ENCODE measurements around the gene STAT6.
"Not testable (repeated sequence)": the region's sequence is repeated elsewhere in the genome, so short reads cannot be mapped to it uniquely, and the experiment has no call there.

The STAT6 gene

DNA sequence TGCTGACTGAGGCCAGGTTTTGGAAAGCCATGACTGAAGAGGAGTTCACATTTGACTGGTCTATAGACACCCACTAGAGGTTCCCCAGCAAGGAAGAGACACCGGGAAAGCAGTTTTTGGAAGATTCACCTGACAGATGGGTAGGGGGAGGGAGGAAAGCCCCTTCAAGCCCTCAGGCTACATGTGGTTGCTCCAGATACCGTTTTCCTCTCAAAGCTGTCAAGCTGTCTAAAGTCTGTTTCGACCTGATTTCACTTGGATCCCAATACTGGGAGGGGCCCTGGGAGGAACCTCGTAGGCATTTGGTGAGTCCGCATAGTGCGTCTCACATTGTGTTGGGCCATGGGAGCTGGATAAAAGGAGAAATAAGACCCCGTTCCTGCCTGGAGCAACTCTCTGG is 15.4 kb upstream of the STAT6 start:
- DNase-seq (ENCODE audit: low read depth) = no peak

- no peak for DNase-seq (ENCODE audit: low read depth)
Observed at GRCh38 chr12:57126061-57126460, 14.9 kb upstream of the STAT6 start.

DNA sequence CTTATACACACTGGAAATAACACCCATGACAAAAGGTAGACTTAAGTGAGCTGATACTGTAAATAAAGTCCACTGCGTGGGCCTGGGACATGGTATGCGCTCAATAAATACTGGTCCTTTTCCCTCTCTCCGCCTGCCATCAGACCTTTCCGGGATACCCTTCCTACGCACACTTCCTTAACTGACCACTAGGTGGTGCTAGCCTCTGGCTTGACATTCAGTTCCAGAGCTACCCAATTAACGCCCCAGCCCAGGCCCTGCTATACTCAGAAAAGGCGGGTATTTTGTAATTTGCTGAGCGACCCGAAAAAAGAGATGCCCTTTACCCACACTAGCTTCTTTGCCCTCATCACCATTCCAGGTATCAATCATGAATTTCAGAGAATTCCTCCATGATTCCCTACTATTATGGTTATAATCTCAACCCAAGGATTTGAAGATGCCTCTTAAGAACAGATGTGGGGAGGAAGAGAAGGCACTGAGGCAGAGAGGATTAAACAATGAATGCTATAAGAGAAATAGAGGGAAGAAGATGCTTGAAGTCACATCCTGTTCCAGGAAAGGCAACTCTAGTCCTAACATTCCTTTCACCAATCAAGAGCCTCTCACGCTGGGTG is 13.2 kb upstream of the STAT6 start:
- no peak for DNase-seq (ENCODE audit: low read depth)

- DNase-seq (ENCODE audit: low read depth) = no peak
Observed at GRCh38 chr12:57123813-57124212, 12.7 kb upstream of the STAT6 start.

- DNase-seq (ENCODE audit: low read depth) = not testable (repeated sequence)
Observed at GRCh38 chr12:57120718-57121117, 9.6 kb upstream of the STAT6 start.

DNA sequence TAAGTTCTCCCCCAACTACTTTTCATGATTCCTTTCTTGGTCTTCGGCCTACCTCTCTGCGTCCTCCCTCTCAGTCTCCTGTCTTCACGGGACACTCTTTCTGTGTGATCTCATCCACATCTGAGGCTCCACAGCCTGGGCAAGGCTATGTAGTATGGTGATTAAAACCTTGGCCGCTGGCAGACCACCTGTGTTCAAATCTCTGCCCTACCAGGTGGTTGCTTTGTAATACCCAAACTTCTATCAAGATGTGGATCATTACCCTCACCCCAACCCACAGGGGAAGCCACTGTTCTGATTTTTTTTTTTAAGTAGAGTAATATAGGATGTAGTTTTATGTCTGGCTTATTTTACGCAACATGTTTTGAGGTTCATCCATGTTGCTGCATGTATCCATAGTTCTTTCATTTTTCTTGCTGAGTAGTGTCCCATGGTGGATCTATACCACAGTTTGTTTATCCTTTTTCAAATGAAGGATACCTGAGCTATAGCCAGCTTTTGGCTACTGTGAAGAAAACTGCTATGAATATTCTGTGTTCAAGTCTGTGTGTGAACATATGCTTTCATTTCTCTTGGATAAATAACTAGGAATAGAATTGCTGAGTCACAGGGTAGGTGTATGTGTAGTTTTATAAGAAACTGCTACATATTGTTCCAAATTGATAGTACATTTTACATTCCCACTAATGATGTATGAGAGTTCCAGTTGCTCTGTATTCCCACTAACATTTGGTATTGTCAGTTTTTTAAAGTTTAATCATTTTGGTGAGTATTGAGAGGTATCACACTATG is 8.3 kb upstream of the STAT6 start:
- no peak for DNase-seq (ENCODE audit: low read depth)

DNA sequence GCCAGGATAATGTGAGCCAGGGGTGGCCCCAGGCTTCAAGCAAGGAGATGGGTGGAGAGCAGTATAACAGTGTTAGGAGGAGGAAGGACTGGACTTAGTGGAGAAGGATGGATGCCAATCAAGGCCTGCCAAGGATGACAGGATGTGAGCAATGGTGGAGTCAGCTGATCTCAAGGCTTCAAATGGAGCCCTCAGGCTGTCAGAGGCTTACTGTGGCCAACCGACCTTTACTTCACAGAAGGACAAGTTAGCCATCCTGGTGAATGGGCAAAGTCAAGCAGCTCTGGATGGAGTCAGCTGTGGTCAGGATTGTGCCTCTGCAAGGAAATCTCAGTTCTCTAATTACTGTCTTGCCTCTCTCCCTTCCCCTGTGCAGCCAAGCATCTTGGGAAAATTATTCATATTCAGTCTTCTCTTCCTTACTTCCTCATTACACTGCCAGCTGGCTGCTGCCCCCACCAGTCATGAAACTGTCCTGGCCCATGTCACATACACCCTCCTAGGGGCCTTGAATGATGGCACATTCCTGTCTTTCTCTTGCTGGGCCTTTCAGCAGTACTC is 7.6 kb upstream of the STAT6 start:
- DNase-seq (ENCODE audit: low read depth) = no peak

DNA sequence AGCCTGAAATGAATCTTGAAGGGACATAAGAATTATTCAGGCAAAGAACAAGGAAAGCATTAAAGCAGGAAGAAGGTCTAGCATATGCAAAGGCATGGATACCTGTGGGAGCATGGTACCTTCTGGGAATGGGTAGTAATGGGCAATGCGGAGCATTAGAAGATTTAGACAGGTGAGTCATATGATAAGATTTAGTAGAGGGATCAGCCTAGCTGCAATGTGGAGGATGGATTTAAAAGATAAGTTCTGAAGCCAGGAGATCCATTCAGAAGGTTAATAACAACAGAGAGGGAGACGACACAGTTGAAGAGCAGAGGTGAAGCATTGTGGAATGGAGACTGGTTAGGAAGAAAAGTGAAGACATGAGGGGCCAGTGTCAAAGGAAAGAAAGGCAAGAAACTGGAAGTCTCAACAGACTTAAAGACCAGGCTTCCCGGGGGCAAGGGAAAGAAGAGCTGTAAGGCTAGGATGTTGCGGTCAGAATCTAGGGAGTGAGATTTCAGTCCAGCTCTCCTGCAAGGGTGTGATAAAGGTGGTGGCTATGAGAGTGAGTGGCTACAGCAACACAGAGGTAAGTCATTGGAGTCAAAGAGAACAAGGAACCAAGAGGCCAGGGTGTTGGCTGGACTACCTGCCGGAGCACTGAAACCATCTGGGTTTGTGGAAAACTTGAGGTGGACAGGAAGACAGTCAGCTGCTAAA is 5.6 kb upstream of the STAT6 start:
- DNase-seq (ENCODE audit: low read depth) = no peak

- no peak for DNase-seq (ENCODE audit: low read depth)
Observed at GRCh38 chr12:57112492-57113294, 1.5 kb upstream of the STAT6 start.

- peak; percentile 30 for DNase-seq (ENCODE audit: low read depth)
Observed at GRCh38 chr12:57110104-57111030, 795 bp downstream of the STAT6 start.

GRCh38 chr12:57109207-57110103 is 1.7 kb downstream of the STAT6 start:
- no peak for DNase-seq (ENCODE audit: low read depth)

DNA sequence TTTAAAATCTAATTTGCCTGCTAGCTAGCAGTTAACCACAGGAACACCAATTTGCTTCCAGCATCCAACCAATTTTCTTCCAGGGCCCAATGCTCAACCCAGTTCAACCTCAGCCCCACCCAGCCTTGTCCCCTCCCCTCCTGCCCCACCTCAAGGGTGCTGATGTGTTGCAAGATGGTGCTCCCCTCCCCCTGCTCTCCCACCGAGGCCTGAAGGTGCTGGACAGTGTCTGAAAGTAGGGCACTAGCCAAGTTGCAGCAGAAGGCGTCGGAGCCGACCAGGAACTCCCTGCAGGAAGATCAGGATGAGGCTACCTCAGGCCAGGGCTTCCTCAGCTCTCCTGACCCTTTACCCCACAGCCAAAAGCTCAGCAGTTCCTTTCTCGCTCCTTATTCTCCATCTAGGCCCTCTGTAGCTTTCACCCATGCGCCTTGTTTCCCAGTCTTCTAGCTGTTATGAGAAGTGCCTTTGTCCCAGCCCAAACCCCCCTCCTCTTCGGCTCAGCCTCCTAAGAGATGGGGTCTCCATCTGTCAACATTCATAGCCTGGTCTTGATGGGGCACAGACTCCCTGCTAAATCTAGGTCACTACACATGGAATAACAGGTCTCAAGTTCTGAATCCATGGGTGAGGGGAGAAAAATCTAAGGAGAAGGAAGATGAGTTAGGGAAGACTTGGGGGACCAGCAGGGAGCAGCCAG is 3.6 kb downstream of the STAT6 start:
- no peak for DNase-seq (ENCODE audit: low read depth)

DNA sequence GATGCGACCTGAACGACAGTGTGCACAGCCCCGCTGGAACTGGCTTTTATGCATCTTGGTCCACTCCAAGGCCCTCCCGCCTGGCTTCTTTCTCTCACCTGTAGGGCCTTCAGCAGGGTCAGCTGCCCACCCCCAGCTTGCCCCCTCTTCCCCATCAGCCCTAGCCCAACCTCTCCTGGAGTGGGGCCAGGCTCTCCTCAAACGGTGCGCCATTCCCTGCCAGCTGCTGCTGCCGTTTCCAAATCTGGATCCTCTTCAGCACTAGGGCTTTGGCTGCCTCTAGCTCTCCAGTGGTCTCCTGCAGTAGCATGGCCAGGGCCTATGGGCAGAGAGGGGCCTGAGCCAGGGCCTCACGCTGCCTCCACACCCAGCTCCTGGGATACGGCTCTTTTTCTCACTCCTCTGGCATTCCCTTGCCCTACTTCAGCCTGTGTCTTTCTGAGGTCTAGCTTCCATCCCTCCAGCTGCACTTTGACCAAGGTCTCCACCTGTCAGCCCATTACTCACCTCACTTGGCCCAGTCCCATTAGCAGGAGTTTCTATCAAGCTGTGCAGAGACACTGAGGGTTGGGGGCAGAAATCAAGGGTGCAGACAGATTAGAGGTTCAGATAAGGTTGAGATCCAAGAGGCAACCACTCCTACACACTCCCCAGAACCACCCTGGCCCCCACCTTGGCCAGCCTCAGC is 5.0 kb downstream of the STAT6 start:
- DNase-seq (ENCODE audit: low read depth) = no peak

DNA sequence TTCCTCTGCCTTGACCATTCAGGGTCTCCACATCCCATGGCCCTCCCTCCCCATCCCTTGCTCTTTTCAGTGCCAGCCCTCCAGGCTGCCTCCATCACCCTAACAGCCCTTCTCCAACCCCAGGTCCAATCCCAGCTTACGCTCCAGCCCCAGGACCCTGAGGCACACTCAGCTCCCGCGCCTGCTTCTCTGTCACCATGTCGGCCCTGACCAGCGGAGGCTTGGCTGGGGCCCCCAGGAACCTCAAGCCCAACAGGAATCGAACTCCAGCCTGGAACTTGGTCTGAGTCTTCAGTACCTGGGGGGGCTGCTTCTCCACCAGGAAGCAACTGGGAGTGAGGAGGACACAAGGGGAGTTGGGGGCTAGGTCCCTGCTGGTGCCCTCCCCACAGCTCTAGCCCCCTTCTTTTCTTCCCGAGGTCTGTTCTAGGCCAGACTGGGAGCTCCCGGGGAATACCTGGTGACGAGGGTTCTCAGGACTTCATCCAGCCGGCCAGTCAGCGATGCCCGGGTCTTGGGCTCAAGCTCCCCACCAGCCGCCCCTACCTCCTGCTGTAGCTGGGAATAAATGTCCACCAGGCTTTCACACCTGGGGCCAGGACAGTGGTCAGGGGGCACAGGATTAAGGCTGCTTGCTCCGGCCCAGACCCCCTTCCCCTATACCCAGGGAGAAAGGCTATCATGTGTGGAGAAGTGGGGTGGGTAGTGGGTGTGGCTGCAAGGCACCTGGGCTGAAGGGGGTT is 6.0 kb downstream of the STAT6 start:
- no peak for DNase-seq (ENCODE audit: low read depth)

DNA sequence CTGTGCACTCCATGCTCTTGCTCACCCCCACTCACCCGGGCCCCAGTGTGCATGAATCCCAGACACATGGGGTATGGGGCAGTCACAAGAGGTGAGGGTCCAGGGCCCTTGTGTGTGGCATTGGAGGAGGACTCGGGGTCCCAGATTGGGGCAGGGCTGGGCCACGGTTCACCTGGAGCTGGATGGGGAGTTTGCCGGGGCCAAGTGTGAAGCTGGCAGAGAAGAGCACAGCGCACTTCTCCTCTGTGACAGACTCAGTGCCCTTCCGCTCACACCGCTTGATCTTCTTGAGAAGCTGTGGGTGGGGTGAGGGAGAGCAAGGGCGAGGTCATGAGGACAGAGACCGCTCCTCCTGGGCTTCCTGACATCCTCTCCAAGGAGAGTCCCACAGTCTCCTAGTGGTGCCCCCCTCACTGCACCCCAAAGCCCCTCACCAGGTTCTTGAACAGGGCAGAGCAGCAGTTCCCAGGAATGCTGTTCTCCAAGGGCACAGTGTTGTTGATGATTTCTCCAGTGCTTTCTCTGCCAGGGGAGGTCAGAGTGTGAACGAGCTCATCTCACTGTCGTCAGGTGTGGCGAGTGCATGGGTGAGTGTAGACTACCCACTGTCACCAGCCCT is 6.8 kb downstream of the STAT6 start:
- DNase-seq (ENCODE audit: low read depth) = no peak

- DNase-seq (ENCODE audit: low read depth) = no peak
Observed at GRCh38 chr12:57103856-57104255, 7.3 kb downstream of the STAT6 start.

- DNase-seq (ENCODE audit: low read depth) = no peak
Observed at GRCh38 chr12:57101892-57102695, 9.1 kb downstream of the STAT6 start.
